Activated effector memory CD4-positive, alpha-beta T cell treated with Interleukin-2 at 50 U/mL for 16 hours (primary cell): ENCODE results near the gene SSH2.
"Not testable (repeated sequence)": the region's sequence is repeated elsewhere in the genome, so short reads cannot be mapped to it uniquely, and the experiment has no call there.

ENCODE experiments used
- DNase-seq: peaks from one replicate; pipeline ENCODE4 v3.0.0-alpha.2; 2020

The SSH2 gene

DNA sequence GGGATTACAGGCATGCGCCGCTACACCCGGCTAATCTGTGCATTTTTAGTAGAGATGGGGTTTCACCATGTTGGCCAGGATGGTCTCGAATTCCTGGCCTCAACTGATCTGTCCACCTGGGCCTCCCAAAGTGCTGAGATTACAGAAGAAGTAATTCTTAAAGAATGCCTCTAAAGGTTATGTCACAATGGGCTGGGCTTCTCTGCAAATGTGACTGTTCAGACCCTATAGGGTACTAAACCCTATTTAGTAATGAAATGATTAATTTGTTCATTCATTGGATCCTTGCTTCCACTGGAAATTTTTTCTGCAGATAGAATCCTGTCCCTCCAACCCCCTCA, 198.5 kb downstream of the SSH2 start:
- no peak for DNase-seq

DNA sequence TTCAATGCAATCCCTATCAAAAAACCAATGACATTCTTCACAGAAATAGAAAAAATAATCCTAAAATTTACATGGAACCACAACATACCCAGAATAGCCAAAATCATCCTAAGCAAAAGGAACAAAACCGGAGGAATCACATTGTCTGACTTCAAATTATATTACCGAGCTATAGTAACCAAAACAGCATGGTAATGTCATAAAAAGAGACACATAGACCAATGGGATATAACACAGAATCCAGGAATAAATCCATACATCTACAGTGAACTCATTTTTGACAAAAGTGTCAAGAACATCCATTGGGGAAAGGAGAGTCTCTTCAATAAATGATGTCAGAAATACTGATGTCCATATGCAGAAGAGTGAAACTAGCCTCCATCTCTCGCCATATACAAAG, 201.5 kb downstream of the SSH2 start:
- DNase-seq, result no peak

DNA sequence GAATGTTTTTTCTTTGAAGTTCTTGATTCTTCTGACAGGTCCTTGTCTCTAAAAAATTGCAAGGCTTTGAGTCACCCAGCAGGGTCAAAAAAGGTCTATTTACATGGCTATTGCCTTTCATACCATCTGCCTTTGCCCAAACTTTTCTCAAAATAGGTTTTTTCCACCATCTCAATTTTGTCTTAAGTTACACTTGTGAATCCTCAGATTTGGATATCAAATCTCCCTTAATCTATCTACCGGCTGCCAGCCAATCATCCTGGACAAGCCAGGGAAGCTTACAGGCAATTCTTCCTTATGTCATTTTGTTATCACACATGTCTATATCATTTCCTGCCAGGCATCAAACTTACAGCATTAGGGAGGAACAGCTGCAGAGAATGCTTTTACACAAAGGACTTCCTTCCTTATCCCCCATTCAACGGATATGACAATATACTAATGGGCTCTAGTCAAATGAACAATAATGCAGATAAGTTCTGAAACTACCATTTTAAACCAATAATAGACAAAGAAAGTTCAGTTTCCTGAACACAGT, 203.2 kb downstream of the SSH2 start:
- no peak for DNase-seq

DNA sequence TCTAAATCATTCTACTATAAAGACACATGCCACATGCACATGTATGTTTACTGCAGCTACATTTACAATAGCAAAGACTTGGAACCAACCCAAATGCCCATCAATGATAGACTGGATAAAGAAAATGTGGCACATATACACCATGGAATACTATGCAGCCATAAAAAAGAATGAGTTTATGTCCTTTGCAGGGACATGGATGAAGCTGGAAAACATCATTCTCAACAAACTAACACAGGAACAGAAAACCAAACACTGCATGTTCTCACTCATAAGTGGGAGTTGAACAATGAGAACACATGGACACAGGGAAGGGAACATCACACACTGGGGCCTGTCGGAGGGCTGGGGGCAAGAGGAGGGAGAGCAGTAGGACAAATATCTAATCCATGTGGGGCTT, 204.6 kb downstream of the SSH2 start:
- not testable (repeated sequence) for DNase-seq

DNA sequence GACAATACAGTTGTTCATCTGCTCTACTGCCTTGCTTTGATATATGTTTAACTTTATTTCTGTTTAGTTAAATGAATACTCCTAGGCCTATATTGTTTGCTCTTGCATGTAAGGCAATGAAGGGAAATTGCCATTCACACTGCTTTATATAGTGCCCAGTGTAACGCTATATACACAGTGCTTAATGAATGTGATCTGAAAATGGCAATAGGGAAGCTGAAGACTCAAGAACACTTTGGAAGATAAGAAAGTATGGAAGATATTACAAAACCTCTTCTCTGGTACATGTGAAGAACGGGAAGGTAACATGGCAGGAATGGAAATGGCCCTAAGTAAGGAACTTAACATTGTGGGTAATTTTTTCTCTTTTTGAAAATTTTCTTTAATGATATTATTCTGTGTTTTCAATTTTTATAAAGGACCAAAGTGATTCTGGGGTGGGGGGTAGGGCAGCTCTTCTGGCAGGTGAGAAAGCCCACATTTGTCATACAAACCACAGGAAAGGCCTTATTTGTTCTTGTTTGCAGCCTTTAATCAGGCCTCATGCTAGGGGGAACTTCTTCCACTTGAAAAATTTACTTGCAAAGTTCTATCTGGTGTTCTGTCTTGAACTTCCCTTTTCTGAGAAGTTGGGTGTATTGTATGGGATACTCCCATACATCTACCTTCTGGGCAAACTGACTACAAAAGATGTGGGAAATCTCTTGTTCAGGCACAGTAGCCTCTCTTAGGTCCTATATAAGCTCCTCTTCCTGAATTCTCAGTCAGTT, 206.6 kb downstream of the SSH2 start:
- no peak for DNase-seq

DNA sequence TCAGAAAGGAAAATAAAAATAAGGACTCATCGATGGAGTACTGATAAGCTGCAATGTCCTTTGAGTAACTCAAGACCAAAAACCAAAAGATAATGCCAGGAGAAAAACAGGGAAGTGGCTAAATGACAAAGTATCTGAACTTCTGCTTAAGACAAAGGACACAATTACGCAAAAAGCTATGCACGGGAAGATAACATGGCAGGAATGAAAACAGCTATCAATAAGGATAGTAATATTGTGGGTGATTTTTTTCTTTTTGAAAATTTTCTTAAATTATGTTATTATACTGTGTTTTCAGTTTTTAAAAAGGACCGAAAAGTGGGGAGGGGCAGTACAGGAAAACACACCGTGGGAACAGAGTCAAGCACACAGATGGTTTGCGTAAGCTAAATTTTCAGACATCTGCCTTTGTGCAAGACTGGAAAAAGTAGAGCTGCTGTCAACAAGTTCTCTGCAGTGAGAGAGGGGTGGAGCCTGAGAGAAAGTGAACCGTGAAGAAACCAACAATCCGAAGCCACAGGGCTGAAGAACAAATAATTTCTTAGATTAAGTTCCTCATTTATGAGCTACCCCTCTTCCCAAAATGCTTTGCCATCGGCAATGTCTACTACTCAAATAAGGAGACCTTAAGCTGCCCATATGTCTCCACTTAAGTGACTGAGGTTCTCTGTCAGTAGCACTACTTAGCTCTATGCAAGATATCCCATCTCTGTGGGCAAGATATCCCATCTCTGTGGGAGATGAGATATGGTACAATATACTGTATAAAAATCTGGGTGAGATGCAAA, 207.4 kb downstream of the SSH2 start:
- DNase-seq, result no peak

DNA sequence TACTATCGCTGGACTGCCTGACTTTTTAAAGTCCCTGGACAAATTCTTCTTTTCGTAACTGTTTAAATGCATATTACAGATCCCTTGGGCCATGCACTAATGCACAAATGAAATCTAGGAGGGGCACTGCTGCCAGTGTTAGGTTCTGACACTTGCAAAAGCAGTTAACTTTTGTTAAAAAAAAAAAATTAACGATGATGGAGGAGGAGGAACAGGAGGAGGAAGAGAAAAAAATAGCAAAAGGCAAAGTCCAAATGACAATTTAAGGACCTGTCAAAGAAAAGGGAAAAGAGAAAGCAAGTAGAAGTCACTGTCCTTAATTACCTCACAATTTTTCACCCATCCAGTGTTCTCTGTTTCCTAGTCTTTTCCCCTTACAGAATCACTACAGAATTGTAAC, 209.5 kb downstream of the SSH2 start:
- no peak for DNase-seq

DNA sequence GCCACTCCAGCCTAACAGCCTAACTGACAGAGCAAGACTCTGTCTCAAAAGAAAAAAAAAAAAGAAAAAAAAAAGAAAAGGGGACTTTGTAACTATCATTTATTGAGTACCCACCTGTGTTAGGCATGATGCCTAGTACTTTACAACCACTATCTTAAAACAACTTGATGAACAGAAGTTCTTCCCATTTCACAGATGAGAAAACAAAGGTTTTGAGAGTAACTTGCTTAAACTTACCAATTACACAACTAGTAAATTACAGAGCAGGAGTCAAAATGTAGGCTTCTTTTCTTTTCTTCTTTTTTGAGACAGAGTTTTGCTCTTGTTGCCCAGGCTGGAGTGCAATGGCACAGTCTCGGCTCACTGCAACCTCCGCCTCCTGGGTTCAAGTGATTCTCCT, 210.6 kb downstream of the SSH2 start:
- no peak for DNase-seq

DNA sequence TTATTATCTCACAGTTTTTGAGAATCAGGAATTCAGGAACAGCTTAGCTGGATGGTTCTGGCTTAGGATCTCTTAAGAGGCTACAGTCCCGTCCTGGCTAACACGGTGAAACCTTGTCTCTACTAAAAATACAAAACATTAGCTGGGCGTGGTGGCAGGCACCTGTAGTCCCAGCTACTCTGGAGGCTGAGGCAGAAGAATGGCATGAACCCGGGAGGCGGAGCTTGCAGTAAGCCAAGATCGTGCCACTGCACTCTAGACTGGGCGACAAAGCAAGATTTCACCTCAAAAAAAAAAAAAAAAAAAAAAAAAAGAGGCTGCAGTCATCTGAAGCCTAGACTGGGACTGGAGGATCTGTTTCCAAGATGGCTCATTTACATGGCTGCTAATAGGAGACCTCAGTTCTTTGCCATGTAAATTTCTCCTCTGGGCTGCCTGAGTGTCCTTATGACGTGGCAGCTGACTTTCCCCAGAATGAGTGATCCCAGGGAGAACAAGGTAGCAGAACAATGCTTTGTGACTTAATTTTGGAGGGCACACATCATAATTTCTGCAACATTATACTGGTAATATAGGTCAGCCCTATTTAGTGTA, 211.5 kb downstream of the SSH2 start:
- DNase-seq, result no peak

DNA sequence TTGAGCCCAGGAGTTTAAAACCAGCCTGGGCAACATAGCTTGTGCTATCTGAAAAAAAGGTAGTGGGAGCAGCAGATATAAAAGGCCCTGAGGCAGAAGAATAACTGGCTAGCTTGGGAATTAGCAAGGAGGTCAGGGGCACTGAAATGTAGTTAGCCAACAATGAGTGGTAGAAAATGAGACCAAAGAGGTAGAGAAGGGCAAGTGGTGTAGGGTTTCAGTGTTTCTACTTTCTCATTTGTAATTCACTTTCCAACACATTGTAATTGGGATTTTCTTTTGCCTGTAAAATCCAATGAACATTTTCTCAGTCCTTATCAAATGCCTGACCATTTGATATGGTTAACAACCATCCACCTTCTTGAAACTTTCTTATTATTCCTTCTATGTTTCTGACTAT, 212.2 kb downstream of the SSH2 start:
- DNase-seq, result no peak

DNA sequence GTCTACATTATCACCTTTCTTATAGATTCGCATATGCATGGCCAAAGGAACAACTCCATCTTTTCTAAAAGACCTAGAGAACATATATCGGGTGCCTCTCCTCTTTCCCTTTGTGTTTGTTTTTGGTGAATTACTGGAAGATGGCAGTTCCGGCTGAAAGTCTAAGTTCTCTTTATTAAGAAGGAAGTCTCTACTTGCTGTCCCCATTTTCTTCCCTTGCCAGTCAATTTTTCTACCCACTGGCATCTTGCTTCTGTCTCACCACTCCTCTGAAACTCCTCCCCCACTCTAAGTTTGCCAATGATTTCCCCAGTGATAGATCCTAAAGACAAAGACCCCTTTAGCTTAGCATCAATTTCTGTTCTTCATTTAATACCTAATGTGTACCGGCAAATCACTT, 213.5 kb downstream of the SSH2 start:
- no peak for DNase-seq

DNA sequence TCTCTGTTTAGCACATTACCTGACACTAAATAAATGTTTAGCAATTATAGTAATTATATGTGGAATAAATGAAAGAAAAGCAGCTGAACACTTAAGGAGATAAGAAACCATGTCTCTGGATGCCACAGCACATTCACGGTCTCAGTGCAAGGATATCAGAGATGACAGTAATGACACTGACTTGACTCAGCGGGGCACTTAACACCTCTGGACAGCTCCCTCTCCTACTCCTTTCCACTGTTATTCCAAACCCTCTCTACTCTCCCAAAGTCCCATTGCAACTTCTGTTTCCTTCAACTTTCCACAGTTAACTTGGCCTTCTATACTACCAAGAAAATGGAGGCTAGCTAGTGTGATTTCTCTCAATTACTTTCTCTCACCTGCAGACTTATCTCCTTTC, 214.3 kb downstream of the SSH2 start:
- DNase-seq, result no peak

DNA sequence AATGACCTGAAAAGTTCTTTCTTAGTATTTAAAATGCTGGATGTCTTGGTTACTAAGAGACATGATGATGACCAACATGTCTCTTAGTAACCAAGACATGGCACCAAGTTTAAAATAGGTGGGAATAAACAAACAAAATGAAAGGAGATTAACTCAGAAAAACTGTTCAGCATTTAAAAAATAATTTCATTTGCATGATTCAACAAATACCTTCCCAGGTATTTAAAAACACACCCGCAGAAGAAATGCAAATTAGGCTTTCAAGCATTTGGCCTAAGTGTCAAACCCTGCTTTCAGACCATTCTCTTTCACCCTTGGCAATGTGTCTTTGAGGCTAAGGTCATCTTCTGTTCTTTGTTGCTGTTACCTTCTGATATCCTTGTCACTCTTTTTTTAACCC, 215.9 kb downstream of the SSH2 start:
- no peak for DNase-seq

DNA sequence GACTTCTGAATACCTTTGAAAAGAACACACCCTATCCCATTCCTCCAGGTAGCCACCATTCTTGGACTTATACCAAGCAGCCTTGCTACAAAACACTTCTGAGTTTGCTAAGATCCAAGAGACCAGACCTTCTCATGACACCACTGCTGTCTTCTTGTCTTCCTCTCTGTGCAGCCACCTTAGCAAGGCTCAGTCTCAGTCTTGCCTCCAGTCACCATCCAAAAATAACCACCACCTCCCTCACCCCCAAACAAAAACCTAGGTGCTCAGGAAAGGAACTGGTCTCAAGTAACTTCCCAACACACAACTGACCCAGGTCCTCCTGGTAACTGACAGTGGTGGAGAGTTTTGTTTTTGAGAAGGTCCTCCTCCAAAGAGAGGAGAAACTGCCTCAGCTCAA, 216.4 kb downstream of the SSH2 start:
- no peak for DNase-seq

DNA sequence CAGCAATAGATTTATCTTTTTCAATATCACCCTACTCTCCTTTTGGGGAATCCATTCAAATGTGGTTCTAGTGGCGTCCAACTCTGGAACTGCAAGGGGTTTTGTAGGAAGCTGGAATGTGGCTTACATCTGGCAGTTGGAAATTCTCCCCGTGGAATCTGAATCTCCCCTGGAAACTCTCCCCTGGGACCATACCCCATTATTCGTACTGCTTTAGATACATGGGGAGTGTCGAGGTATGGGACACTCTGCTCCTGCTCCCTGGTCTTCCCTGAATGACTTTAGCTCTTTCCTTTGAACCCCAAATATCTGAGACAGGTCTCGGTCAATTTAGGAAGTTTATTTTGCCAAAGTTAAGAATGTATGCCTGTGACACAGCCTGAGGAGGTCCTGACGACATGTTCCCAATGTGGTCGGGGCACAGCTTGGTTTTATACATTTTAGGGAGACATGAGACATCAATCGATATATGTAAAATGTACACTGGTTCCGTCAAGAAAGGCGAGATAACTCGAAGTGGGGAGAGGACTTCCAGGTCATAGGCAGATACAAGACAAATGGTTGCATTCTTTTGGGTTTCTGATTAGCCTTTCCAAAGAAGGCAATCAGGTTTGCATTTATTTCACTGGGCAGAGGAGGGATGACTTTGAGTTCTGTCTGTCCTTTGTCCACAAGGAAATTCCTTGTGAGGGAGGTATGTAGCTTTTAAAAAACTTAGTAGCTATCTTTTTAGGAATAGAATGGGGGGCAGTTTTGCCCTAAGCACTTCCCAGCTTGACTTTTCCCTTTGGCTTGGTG, 218.2 kb downstream of the SSH2 start:
- no peak for DNase-seq

DNA sequence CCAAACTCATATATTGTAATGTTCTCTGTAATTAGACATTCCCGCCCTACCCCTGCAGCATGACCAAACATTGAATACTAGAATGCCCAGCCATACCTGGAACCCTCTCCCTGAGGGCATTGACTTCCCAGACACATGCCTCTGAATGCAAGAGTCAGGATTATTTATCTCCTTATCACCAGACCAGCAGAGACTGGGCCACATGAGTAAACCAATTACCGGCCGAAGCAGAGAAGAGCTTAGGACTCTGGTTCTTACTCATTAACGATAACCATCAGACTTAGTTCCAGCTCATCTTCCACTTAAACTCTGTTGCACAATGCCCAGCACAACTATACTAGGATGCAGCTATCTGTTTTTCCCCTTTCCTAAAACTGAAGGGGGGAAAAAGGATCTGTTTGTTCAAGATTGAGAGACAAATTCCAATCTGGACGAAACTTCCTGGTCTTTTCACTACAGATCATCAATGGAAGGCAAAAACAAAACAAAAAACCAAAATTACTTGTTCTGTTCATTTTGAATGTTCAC, 219.1 kb downstream of the SSH2 start:
- DNase-seq, result no peak

DNA sequence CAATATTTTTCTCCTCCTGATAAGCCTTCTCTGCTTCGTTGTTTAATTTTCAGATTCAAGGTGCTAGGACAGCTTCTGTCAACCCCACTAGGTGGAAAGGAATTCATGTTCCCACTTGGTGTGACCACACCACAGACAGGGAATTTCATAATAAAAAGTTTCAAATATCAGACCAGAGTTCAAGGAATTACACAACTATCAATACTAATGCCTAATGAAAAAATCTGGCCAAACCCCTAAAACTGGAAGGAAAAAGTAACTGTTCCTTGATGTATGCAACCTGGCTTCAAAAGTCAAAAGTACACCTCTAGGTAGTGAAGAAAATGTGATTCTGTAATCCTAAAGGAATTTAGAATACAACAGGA, 219.5 kb downstream of the SSH2 start:
- no peak for DNase-seq

DNA sequence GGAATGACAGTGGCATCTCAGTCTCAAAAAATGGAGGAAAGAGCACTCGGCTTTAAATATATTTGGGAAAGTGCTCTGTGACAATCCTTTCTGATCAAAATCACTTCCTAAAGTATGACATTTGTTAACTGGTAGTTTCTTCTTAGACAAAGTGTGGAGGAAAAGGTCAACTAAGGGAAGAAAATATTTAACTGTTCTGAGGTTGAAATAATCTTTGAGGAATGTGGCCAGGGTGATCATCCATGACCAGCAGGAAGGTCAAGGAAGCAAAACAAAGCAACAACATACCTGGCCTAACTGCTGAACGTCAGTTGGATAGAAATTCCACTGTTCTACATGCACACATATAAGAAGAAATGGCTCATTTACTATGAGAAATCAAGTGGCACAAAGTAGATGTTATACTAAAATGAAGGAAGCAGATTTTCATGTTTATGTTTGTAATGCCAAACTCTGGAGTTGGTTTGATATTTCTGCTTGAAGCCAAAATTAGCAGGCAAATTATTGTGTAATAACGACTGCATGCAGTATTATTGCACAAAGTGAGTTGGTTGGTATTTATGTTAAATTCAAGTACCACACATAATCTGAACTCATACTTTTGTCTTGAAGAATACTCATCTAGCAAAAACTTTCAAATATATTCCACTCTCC, 220.0 kb downstream of the SSH2 start:
- DNase-seq, result no peak

DNA sequence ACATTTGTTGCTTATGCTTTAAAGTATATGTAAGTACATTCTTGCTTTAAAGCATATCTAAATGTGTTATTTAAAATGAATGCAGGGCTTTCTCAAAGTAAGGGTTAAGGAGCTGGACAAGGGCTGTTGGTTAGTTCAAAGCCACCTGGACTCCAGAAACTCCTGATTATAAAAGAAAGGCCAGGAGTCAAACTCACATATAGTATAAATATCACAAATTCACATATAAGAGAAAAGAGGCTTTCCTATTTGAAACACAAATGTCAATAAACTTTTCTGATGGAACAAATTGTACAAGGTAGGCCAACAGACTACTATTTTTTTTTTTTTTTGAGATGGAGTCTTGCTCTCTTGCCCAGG, 222.8 kb downstream of the SSH2 start:
- DNase-seq, result no peak

DNA sequence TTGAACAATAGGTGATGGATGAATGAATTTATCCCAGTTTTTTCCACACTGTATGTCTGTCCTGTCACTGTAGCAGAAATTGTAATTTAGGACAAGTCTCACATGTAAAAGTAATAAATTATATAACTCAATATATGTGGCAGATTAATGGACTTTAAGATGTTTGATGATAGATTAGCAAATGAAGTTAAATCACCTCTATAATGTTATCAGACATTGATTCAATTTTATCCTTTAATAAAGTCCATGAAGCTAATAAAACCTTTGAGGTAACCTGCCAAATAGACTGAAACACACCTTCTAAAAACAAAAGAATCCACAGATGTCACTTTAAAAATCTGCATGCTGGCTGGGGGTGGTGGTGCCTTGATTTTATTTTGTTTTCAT, 224.0 kb downstream of the SSH2 start:
- DNase-seq, result no peak

DNA sequence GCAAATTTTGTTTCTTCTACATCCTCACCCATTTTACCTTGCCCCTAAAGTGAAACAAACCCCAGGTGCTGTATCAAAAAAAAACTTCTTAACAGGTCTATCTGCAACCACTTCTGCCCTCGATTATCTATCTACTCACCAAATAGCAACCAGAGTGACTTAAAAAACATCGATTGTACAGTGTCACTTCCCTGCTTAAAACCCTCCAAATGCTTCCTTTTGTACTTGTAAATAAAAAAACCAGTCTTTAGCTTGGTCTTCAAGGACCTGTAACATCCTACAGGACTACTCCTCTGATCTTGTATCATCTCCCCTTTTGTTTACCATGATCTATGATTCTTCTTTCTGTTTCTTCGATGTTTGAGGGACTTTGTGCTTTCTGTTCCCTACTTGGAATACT, 224.6 kb downstream of the SSH2 start:
- DNase-seq, result no peak

DNA sequence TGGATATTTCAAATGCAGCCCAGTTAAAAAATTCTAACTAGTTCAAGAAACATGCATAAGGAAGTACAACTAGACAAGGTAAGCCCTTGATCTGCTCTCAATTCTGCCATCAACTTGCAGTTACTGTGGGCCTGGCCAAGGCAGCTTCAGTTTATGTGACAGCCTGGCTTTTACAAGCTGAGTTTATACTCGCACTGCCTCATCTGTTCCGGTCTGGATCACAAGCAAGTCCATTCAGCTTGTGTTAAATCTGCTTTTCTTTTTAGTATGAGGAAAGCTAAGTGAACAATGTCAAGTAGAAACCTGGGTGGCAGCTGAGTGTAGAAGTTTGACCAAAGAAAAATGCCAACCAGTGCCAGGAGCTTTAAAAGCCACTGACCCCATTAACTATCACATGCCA, 230.7 kb downstream of the SSH2 start:
- DNase-seq, result no peak

DNA sequence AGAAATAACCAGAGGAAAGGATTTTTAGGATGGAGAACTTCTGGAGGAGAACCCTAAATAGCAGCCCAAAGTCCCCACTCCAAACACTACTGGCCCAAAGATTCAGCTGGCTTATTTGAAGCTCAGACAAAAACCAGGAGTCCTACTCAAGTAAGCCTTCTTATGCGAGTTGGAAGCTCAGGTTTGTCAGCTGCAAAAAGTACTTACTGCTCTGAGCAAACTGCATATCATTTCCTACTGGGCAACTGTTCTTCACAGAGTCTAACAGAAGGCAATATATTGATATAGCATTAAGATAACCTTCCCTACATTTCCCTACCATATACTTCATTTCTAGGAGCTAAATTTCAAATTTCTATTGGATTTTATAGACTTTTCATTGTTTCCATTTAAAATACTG, 231.2 kb downstream of the SSH2 start:
- DNase-seq, result no peak
